GM23338 (cell line): ENCODE results near the gene SLC2A9. TPM values are rescaled to one million over a fixed set of nuclear protein-coding genes. Genes with fewer than 3 reads are reported as not detected.

Experiments used
- ATAC-seq: fragments of 200-7000 bp; cut with Tn5 transposase; 3 replicates; pipeline ENCODE4 v1.9.1; 2020
- DNase-seq: peaks from one replicate; pipeline ENCODE4 v3.0.0-alpha.2; 2015; ENCODE audit warnings: low spot score
- H2AFZ ChIP-seq: fragments of 200-600 bp; sonication (generic); 2 replicates; pipeline ENCODE4 v1.8.0; 2016; ENCODE audit warnings: antibody characterized with exemption, mild to moderate bottlenecking, moderate library complexity
- H3F3A ChIP-seq: fragments of 200-600 bp; sonication (generic); replicated peaks from 2 replicates; pipeline ENCODE4 v1.8.0; 2017; ENCODE audit warnings: antibody characterized with exemption, mixed run types, low read depth
- H3K27ac ChIP-seq: fragments of 200-600 bp; sonication (generic); 2 replicates; pipeline ENCODE4 v1.6.1; 2016; ENCODE audit warnings: low read depth
- H3K27me3 ChIP-seq: fragments of 200-600 bp; sonication (generic); 2 replicates; pipeline ENCODE4 v1.8.0; 2016; ENCODE audit warnings: mild to moderate bottlenecking, mixed run types, moderate library complexity; ENCODE audit not compliant: insufficient read depth
- H3K36me3 ChIP-seq: fragments of 200-600 bp; sonication (generic); 2 replicates; pipeline ENCODE4 v1.8.0; 2016; ENCODE audit warnings: mild to moderate bottlenecking; ENCODE audit not compliant: insufficient read depth
- H3K4me1 ChIP-seq: fragments of 200-600 bp; sonication (generic); 2 replicates; pipeline ENCODE4 v1.8.0; 2016; ENCODE audit warnings: mild to moderate bottlenecking, moderate library complexity; ENCODE audit not compliant: insufficient read depth
- H3K4me2 ChIP-seq: fragments of 200-600 bp; sonication (generic); 2 replicates; pipeline ENCODE4 v1.7.1; 2017; ENCODE audit warnings: mixed run types
- H3K4me3 ChIP-seq: fragments of 200-600 bp; sonication (generic); 2 replicates; pipeline ENCODE4 v1.6.1; 2016; ENCODE audit warnings: mixed run types
- H3K79me2 ChIP-seq: fragments of 200-600 bp; sonication (generic); replicated peaks from 2 replicates; pipeline ENCODE4 v1.8.0; 2017; ENCODE audit warnings: mild to moderate bottlenecking; ENCODE audit not compliant: insufficient read depth
- H3K9me2 ChIP-seq: fragments of 200-600 bp; sonication (generic); 2 replicates; pipeline ENCODE4 v1.8.0; 2017; ENCODE audit not compliant: insufficient read depth
- H4K20me1 ChIP-seq: fragments of 200-600 bp; sonication (generic); replicated peaks from 2 replicates; pipeline ENCODE4 v1.8.0; 2017; ENCODE audit warnings: mild to moderate bottlenecking; ENCODE audit not compliant: insufficient read depth
- H3K27ac Mint-ChIP-seq: 2 replicates; pipeline ENCODE4 v1.8.0; 2020; ENCODE audit warnings: inconsistent platforms, mild to moderate bottlenecking, moderate library complexity, mixed read lengths
- H3K27me3 Mint-ChIP-seq: 3 replicates; pipeline ENCODE4 v1.8.0; 2022; ENCODE audit warnings: low read depth, mild to moderate bottlenecking, moderate library complexity, mixed read lengths, inconsistent platforms; ENCODE audit not compliant: insufficient read depth, poor library complexity
- H3K36me3 Mint-ChIP-seq: 3 replicates; pipeline ENCODE4 v1.8.0; 2021; ENCODE audit warnings: low read depth, mild to moderate bottlenecking, inconsistent platforms, moderate library complexity, mixed read lengths
- H3K4me1 Mint-ChIP-seq: 3 replicates; pipeline ENCODE4 v1.8.0; 2020; ENCODE audit warnings: mild to moderate bottlenecking, inconsistent platforms, mixed read lengths
- H3K4me3 Mint-ChIP-seq: 3 replicates; pipeline ENCODE4 v1.8.0; 2021; ENCODE audit warnings: moderate library complexity, mild to moderate bottlenecking, inconsistent platforms, mixed read lengths
- H3K9me3 Mint-ChIP-seq: 3 replicates; pipeline ENCODE4 v1.8.0; 2020; ENCODE audit warnings: moderate library complexity, mild to moderate bottlenecking, inconsistent platforms, mixed read lengths
- CREB1 ChIP-seq: fragments of 250-450 bp; sonication (Bioruptor Pico); IDR thresholded peaks from 2 replicates; pipeline ENCODE4 v1.5.0; 2020; ENCODE audit warnings: low read depth, mild to moderate bottlenecking, moderate library complexity
- CTCF ChIP-seq, 2 experiments: fragments of 200-600 bp in 1 of 2; sonication (generic) in 1 of 2; conservative IDR thresholded peaks; 2 replicates each; pipeline versions ENCODE4 v1.5.1 to v1.6.1; 2016 to 2017; ENCODE audit warnings: antibody characterized with exemption in 2 of 2, low read depth in 2 of 2, mild to moderate bottlenecking in 2 of 2, moderate library complexity in 1 of 2
- ETS1 ChIP-seq: IDR thresholded peaks from 2 replicates; pipeline ENCODE4 v1.6.1; 2016; ENCODE audit warnings: antibody characterized with exemption
- EZH2 ChIP-seq: fragments of 200-600 bp; sonication (generic); IDR thresholded peaks from one replicate; pipeline ENCODE4 v1.8.0; 2017; ENCODE audit warnings: antibody characterized with exemption, mild to moderate bottlenecking, low read depth; ENCODE audit not compliant: unreplicated experiment
- EZH2phosphoT487 ChIP-seq: fragments of 200-600 bp; sonication (generic); IDR thresholded peaks from one replicate; pipeline ENCODE4 v1.8.1; 2018; ENCODE audit warnings: antibody characterized with exemption; ENCODE audit not compliant: unreplicated experiment
- JUNB ChIP-seq: IDR thresholded peaks from one replicate; pipeline ENCODE4 v1.6.1; 2016; ENCODE audit warnings: antibody characterized with exemption; ENCODE audit not compliant: unreplicated experiment
- NANOG ChIP-seq: IDR thresholded peaks from 2 replicates; pipeline ENCODE4 v1.6.1; 2016; ENCODE audit warnings: antibody characterized with exemption, borderline replicate concordance
- REST ChIP-seq: IDR thresholded peaks from one replicate; pipeline ENCODE4 v1.6.1; 2018; ENCODE audit warnings: antibody characterized with exemption; ENCODE audit not compliant: unreplicated experiment
- STAT1 ChIP-seq: IDR thresholded peaks from one replicate; pipeline ENCODE4 v1.6.1; 2016; ENCODE audit warnings: antibody characterized with exemption; ENCODE audit not compliant: unreplicated experiment
- ZNF114 ChIP-seq: fragments of 250-450 bp; sonication (Bioruptor Pico); IDR thresholded peaks from 2 replicates; pipeline ENCODE4 v1.5.0; 2020; ENCODE audit warnings: mild to moderate bottlenecking, moderate library complexity
- ZNF331 ChIP-seq: fragments of 250-450 bp; sonication (Bioruptor Pico); IDR thresholded peaks from 2 replicates; pipeline ENCODE4 v1.5.0; 2020; ENCODE audit warnings: low read depth, mild to moderate bottlenecking, moderate library complexity
- ZNF462 ChIP-seq: fragments of 250-450 bp; sonication (Bioruptor Pico); IDR thresholded peaks from 2 replicates; pipeline ENCODE4 v1.5.0; 2020; ENCODE audit warnings: mild to moderate bottlenecking, moderate library complexity
- polyA plus RNA-seq: library from polyadenylated mRNA; unstranded; fragments of >200 nt; fragmentation: Nextera tagmentation; extraction: Ambion mirVana; gene quantifications from 2 replicates; pipeline ENCODE4 v1.2.1, GENCODE V29; 2016
- total RNA-seq: library from RNA; depleted of rRNA; stranded (reverse); fragments of >200 nt; shearing (Covaris generic); gene quantifications from 2 replicates; pipeline ENCODE4 v1.2.3, GENCODE V29; 2014

Gene SLC2A9
- total and polyA plus RNA-seq, 2 experiments from 2014 or later, result 0.21 to 0.40 TPM

- H3K9me3 Mint-ChIP-seq, result peaks cover 16% of the 10 kb centered on the region; the same call in 2 of the 3 replicates
- H3K27me3 Mint-ChIP-seq, result peaks cover 2% of the 10 kb centered on the region
- no peaks in the 10 kb centered on the region for H3F3A ChIP-seq
- no peaks in the 10 kb centered on the region for H4K20me1 ChIP-seq
- no peak overlapping the region for H3K27ac Mint-ChIP-seq
- TF ChIP-seq NANOG, result no peak
- TF ChIP-seq ZNF331 (CRISPR knock-in tag), result no peak
- no peak for TF ChIP-seq EZH2
- TF ChIP-seq CTCF (conservative IDR thresholded peaks at IDR 0.05; ENCODE audit: low read depth in 2 of 2), result no peak
- no peak for TF ChIP-seq REST
- no peak for TF ChIP-seq ZNF462 (CRISPR knock-in tag)
- no peak for TF ChIP-seq EZH2phosphoT487
- TF ChIP-seq ZNF114 (CRISPR knock-in tag), result no peak
- TF ChIP-seq CREB1 (CRISPR knock-in tag), result no peak
- TF ChIP-seq ETS1, result no peak
- TF ChIP-seq JUNB, result no peak
- TF ChIP-seq STAT1, result no peak
- no peak overlapping the region for H3K4me3 Mint-ChIP-seq
- no peaks in the 10 kb centered on the region for H3K4me1 ChIP-seq
- no peaks in the 10 kb centered on the region for H3K79me2 ChIP-seq
- no peak overlapping the region for H2AFZ ChIP-seq
- DNase-seq, result no peak
- H3K36me3 ChIP-seq, result no peaks in the 10 kb centered on the region
- no peaks in the 10 kb centered on the region for H3K27me3 ChIP-seq
- no peak overlapping the region for H3K4me3 ChIP-seq
- H3K4me2 ChIP-seq, result no peak overlapping the region
- no peak overlapping the region for H3K27ac ChIP-seq
- H3K4me1 Mint-ChIP-seq, result peaks cover 8% of the 10 kb centered on the region; the same call in 2 of the 3 replicates
- no peaks in the 10 kb centered on the region; the same call in 2 of the 3 replicates for H3K36me3 Mint-ChIP-seq
- no peak for ATAC-seq
- no peaks in the 10 kb centered on the region for H3K9me2 ChIP-seq
Observed at GRCh38 chr4:9969526-9970398, 51.5 kb downstream of the SLC2A9 start.
